Measurements from ENCODE around the gene CEP97. TPM values are rescaled to one million over a fixed set of nuclear protein-coding genes. Genes with fewer than 3 reads are reported as not detected.
A peak's percentile ranks its signal among the peaks of the same experiment; 100 is the strongest.

The CEP97 gene
- total RNA-seq, 1 experiment from 2014 or later: 12.0 TPM

- TF ChIP-seq E2F4 (CRISPR knock-in tag; IDR thresholded peaks at IDR 0.05; ENCODE audit: borderline replicate concordance, low read depth) (peak; percentile 75; the same call in 1 of the 2 replicates), OVOL2 (CRISPR knock-in tag; IDR thresholded peaks at IDR 0.05; ENCODE audit: borderline replicate concordance) (no peak), AFF4 (CRISPR knock-in tag; IDR thresholded peaks at IDR 0.05; ENCODE audit: borderline replicate concordance) (no peak), AR (CRISPR knock-in tag; IDR thresholded peaks at IDR 0.05) (no peak), ZSCAN18 (CRISPR knock-in tag; IDR thresholded peaks at IDR 0.05) (no peak), CREM (CRISPR knock-in tag; IDR thresholded peaks at IDR 0.05) (peak; percentile 96), ZBTB21 (CRISPR knock-in tag; IDR thresholded peaks at IDR 0.05; ENCODE audit: borderline replicate concordance) (no peak; the same call in 1 of the 2 replicates), MLX (CRISPR knock-in tag; IDR thresholded peaks at IDR 0.05) (no peak)
These were observed 47.5 kb upstream of the CEP97 start, which contains the start of gene ZBTB11 (continued) for GRCh38 chr3:101676765-101677435.

GRCh38 chr3:101677436-101678286, 46.8 kb upstream of the CEP97 start:
- H3K4me1 Mint-ChIP-seq: peaks cover 28% of the 10 kb centered on the region
- ChIA-PET CTCF (interaction anchor here (0.5 to 4.2 kb wide), 7 partner anchors 8 to 104 kb away, joined by 3 to 23 read pairs (median 4); partner anchors contain the start of genes CEP97, PCNP and RPL24), POLR2A (interaction anchor here (0.6 to 3.7 kb wide), 7 partner anchors 9 to 107 kb away, joined by 3 to 34 read pairs (median 4); partner anchors contain the start of genes CEP97, PCNP and RPL24)
- peaks cover 27% of the 10 kb centered on the region for H3K36me3 Mint-ChIP-seq
- H3K4me3 Mint-ChIP-seq: peak overlapping the region; percentile 95
- H3K27me3 Mint-ChIP-seq (ENCODE audit: low read depth): no peaks in the 10 kb centered on the region
- DNase-seq (ENCODE audit: low spot score): peak; percentile 25
- peak overlapping the region; percentile 98 for H3K27ac Mint-ChIP-seq
- peak; percentile 0 for ATAC-seq
- H3K9me3 Mint-ChIP-seq: no peaks in the 10 kb centered on the region
- TF ChIP-seq HMGA2 (CRISPR knock-in tag; IDR thresholded peaks at IDR 0.05): no peak
- TF ChIP-seq MLX (CRISPR knock-in tag; IDR thresholded peaks at IDR 0.05): no peak
- no peak for TF ChIP-seq AR (CRISPR knock-in tag; IDR thresholded peaks at IDR 0.05)
- TF ChIP-seq ATF1 (CRISPR knock-in tag; IDR thresholded peaks at IDR 0.05): no peak
- TF ChIP-seq IRF1 (CRISPR knock-in tag; IDR thresholded peaks at IDR 0.05): no peak
- no peak for TF ChIP-seq CTCF (IDR thresholded peaks at IDR 0.05)
- no peak for TF ChIP-seq E2F5 (CRISPR knock-in tag; IDR thresholded peaks at IDR 0.05)

Data from WTC11 (cell line).